Uterus (tissue), 2 donors: ENCODE data around the gene ARL3.

Source experiments
- CTCF ChIP-seq, 4 experiments: fragments of 200-600 bp in 2 of 4; fragments of 450-650 bp in 2 of 4; sonication (generic) in 2 of 4; IDR thresholded peaks; one replicate each; pipeline ENCODE4 v1.5.1; 2016 to 2019; ENCODE audit warnings: antibody characterized with exemption in 4 of 4, mild to moderate bottlenecking in 2 of 4, moderate library complexity in 1 of 4
- POLR2A ChIP-seq, 2 donors: fragments of 450-650 bp; IDR thresholded peaks; one replicate each; pipeline ENCODE4 v1.6.1; 2016; ENCODE audit warnings: antibody characterized with exemption in 2 of 2, mild to moderate bottlenecking in 1 of 2, moderate library complexity in 1 of 2

GRCh38 chr10:102675666-102676533, 38.3 kb downstream of the ARL3 start:
- TF ChIP-seq CTCF (IDR thresholded peaks at IDR 0.05) (no peak), POLR2A (IDR thresholded peaks at IDR 0.05) (no peak)
